H1 (cell line): ENCODE data around the gene PROX2. TPM values are rescaled to one million over a fixed set of nuclear protein-coding genes. Genes with fewer than 3 reads are reported as not detected.

Source experiments
- CBX8 ChIP-seq: fragments of 300-800, 300-1000 bp; sonication (generic); IDR thresholded peaks from 2 replicates; pipeline ENCODE4 v1.7.1; 2016; ENCODE audit warnings: low read depth, low read length, borderline replicate concordance
- EP300 ChIP-seq, 2 experiments: IDR thresholded peaks; 1 replicate in 1 of 2; 2 replicates in 1 of 2; pipeline ENCODE4 v1.6.1; 2011 to 2012; ENCODE audit warnings: low read depth in 2 of 2, low read length in 2 of 2, mild to moderate bottlenecking in 2 of 2, borderline replicate concordance in 1 of 2, inconsistent platforms in 1 of 2, moderate library complexity in 1 of 2
- EZH2 ChIP-seq: fragments of 200-600 bp; sonication (generic); IDR thresholded peaks from 2 replicates; pipeline ENCODE4 v1.7.1; 2012; ENCODE audit warnings: low read depth, mild to moderate bottlenecking, moderate library complexity, low read length, inconsistent platforms; ENCODE audit not compliant: severe bottlenecking
- HDAC2 ChIP-seq, 2 experiments: fragments of 300-600 bp in 1 of 2; sonication (generic) in 1 of 2; IDR thresholded peaks; 2 replicates each; pipeline ENCODE4 v1.6.1; 2011 to 2012; ENCODE audit warnings: low read depth in 2 of 2, low read length in 2 of 2, mild to moderate bottlenecking in 2 of 2, moderate library complexity in 2 of 2, borderline replicate concordance in 1 of 2, inconsistent platforms in 1 of 2
- KDM4A ChIP-seq: IDR thresholded peaks from one replicate; pipeline ENCODE4 v1.7.1; 2012; ENCODE audit warnings: low read depth, mild to moderate bottlenecking, moderate library complexity, low read length, inconsistent platforms; ENCODE audit not compliant: severe bottlenecking
- RNF2 ChIP-seq: fragments of 200-900, 300-1000 bp; sonication (generic); IDR thresholded peaks from 2 replicates; pipeline ENCODE4 v1.7.1; 2016; ENCODE audit warnings: borderline replicate concordance, low read depth, mild to moderate bottlenecking, antibody characterized with exemption, low read length; ENCODE audit not compliant: poor library complexity, severe bottlenecking; ENCODE audit errors: missing control alignments
- RXRA ChIP-seq: IDR thresholded peaks from 2 replicates; pipeline ENCODE4 v1.6.1; 2011; ENCODE audit warnings: low read depth, mild to moderate bottlenecking, low read length, moderate library complexity; ENCODE audit not compliant: insufficient read depth
- polyA plus RNA-seq, 7 experiments: library from polyadenylated mRNA; depleted of rRNA in 3 of 7; stranded (reverse) in 5 of 7; unstranded in 2 of 7; fragments of >200 nt in 5 of 7; fragments of 200-250 nt in 2 of 7; gene quantifications; 1 replicate in 5 of 7; 2 replicates in 1 of 7; 4 replicates in 1 of 7; pipeline versions ENCODE4 v1.2.1 to v1.2.3, GENCODE V29; 2011 to 2013; ENCODE audit warnings: missing spikeins in 2 of 7, mixed read lengths in 2 of 7
- total RNA-seq: library from RNA; stranded (reverse); fragmentation: NEBNext Ultra II Directional; extraction: Animal tissue kit (Norgen Biotek cat#: 25700); gene quantifications from 2 replicates; pipeline ENCODE4 v1.2.1, GENCODE V29; 2021
- TF ChIP-seq, protein P1 (sequence below): fragments of 300-600 bp; sonication (generic); IDR thresholded peaks from 2 replicates; pipeline ENCODE4 v1.7.1; 2012; ENCODE audit warnings: low read length, moderate library complexity, mild to moderate bottlenecking, inconsistent platforms; ENCODE audit not compliant: insufficient replicate concordance

The PROX2 gene
- total and polyA plus RNA-seq, 2 of the 8 experiments (the other 6 are each of a cell fraction or from before 2014, with no cell fraction given), result 0.03 TPM; not detected in 1

DNA sequence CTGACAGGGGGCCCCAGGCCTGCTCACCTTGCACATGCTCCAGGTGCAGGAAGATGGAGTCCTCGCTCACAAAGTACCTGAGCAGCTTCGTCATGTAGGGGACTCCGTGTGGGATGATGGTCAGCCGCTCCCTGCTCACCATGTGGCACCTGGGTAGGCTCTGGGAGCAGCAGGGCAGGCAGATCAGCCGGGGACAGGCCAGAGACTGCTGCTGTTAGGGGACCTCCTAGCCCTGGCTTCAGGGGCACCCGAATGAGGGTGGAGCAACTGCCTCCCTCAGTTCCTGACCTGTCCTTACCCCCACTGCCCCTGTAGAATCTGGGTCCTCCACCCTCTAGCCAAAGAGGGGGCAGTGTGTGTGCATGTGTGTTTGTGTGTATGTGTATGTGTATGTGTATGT, 35.3 kb upstream of the PROX2 start (continued):
- TF ChIP-seq, protein P1, sequence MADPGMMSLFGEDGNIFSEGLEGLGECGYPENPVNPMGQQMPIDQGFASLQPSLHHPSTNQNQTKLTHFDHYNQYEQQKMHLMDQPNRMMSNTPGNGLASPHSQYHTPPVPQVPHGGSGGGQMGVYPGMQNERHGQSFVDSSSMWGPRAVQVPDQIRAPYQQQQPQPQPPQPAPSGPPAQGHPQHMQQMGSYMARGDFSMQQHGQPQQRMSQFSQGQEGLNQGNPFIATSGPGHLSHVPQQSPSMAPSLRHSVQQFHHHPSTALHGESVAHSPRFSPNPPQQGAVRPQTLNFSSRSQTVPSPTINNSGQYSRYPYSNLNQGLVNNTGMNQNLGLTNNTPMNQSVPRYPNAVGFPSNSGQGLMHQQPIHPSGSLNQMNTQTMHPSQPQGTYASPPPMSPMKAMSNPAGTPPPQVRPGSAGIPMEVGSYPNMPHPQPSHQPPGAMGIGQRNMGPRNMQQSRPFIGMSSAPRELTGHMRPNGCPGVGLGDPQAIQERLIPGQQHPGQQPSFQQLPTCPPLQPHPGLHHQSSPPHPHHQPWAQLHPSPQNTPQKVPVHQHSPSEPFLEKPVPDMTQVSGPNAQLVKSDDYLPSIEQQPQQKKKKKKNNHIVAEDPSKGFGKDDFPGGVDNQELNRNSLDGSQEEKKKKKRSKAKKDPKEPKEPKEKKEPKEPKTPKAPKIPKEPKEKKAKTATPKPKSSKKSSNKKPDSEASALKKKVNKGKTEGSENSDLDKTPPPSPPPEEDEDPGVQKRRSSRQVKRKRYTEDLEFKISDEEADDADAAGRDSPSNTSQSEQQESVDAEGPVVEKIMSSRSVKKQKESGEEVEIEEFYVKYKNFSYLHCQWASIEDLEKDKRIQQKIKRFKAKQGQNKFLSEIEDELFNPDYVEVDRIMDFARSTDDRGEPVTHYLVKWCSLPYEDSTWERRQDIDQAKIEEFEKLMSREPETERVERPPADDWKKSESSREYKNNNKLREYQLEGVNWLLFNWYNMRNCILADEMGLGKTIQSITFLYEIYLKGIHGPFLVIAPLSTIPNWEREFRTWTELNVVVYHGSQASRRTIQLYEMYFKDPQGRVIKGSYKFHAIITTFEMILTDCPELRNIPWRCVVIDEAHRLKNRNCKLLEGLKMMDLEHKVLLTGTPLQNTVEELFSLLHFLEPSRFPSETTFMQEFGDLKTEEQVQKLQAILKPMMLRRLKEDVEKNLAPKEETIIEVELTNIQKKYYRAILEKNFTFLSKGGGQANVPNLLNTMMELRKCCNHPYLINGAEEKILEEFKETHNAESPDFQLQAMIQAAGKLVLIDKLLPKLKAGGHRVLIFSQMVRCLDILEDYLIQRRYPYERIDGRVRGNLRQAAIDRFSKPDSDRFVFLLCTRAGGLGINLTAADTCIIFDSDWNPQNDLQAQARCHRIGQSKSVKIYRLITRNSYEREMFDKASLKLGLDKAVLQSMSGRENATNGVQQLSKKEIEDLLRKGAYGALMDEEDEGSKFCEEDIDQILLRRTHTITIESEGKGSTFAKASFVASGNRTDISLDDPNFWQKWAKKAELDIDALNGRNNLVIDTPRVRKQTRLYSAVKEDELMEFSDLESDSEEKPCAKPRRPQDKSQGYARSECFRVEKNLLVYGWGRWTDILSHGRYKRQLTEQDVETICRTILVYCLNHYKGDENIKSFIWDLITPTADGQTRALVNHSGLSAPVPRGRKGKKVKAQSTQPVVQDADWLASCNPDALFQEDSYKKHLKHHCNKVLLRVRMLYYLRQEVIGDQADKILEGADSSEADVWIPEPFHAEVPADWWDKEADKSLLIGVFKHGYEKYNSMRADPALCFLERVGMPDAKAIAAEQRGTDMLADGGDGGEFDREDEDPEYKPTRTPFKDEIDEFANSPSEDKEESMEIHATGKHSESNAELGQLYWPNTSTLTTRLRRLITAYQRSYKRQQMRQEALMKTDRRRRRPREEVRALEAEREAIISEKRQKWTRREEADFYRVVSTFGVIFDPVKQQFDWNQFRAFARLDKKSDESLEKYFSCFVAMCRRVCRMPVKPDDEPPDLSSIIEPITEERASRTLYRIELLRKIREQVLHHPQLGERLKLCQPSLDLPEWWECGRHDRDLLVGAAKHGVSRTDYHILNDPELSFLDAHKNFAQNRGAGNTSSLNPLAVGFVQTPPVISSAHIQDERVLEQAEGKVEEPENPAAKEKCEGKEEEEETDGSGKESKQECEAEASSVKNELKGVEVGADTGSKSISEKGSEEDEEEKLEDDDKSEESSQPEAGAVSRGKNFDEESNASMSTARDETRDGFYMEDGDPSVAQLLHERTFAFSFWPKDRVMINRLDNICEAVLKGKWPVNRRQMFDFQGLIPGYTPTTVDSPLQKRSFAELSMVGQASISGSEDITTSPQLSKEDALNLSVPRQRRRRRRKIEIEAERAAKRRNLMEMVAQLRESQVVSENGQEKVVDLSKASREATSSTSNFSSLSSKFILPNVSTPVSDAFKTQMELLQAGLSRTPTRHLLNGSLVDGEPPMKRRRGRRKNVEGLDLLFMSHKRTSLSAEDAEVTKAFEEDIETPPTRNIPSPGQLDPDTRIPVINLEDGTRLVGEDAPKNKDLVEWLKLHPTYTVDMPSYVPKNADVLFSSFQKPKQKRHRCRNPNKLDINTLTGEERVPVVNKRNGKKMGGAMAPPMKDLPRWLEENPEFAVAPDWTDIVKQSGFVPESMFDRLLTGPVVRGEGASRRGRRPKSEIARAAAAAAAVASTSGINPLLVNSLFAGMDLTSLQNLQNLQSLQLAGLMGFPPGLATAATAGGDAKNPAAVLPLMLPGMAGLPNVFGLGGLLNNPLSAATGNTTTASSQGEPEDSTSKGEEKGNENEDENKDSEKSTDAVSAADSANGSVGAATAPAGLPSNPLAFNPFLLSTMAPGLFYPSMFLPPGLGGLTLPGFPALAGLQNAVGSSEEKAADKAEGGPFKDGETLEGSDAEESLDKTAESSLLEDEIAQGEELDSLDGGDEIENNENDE, result no peak
- TF ChIP-seq HDAC2 (IDR thresholded peaks at IDR 0.05; ENCODE audit: borderline replicate concordance in 1 of 2, low read depth in 2 of 2, low read length in 2 of 2) (no peak), EZH2 (no peak), RNF2 (no peak), RXRA (no peak), EP300 (IDR thresholded peaks at IDR 0.05; ENCODE audit: borderline replicate concordance in 1 of 2, low read depth in 2 of 2, low read length in 2 of 2) (no peak), CBX8 (no peak), KDM4A (no peak)
